H9 (cell line): Measurements from ENCODE around the gene PRSS50. TPM values are rescaled to one million over a fixed set of nuclear protein-coding genes. Genes with fewer than 3 reads are reported as not detected.

Experiments
- DNase-seq: peaks from one replicate; pipeline ENCODE4 v3.0.0-alpha.2; 2017
- H2AFZ ChIP-seq: one replicate; pipeline ENCODE4 v1.6.1; 2013; ENCODE audit warnings: mild to moderate bottlenecking, low read length, control low read depth, moderate library complexity
- H2AK5ac ChIP-seq: 2 replicates; pipeline ENCODE4 v1.6.1; 2013; ENCODE audit warnings: low read length, control low read depth, mixed read lengths; ENCODE audit not compliant: insufficient read length
- H2BK120ac ChIP-seq: one replicate; pipeline ENCODE4 v1.6.1; 2013; ENCODE audit warnings: low read depth, mild to moderate bottlenecking, low read length, control low read depth, inconsistent platforms; ENCODE audit not compliant: poor library complexity, severe bottlenecking
- H2BK12ac ChIP-seq: 2 replicates; pipeline ENCODE4 v1.6.1; 2013; ENCODE audit warnings: low read length, control low read depth, mixed read lengths, low read depth; ENCODE audit not compliant: insufficient read length
- H2BK15ac ChIP-seq: 2 replicates; pipeline ENCODE4 v1.6.1; 2013; ENCODE audit warnings: low read depth, low read length, control low read depth
- H2BK20ac ChIP-seq: one replicate; pipeline ENCODE4 v1.6.1; 2013; ENCODE audit warnings: low read depth, mild to moderate bottlenecking, low read length, control low read depth, inconsistent platforms; ENCODE audit not compliant: poor library complexity, severe bottlenecking
- H2BK5ac ChIP-seq: 2 replicates; pipeline ENCODE4 v1.6.1; 2013; ENCODE audit warnings: low read length, control low read depth, mixed read lengths; ENCODE audit not compliant: insufficient read length
- H3K14ac ChIP-seq: 2 replicates; pipeline ENCODE4 v1.6.1; 2013; ENCODE audit warnings: low read length, control low read depth; ENCODE audit not compliant: insufficient read depth
- H3K18ac ChIP-seq: 2 replicates; pipeline ENCODE4 v1.6.1; 2013; ENCODE audit warnings: low read depth, mild to moderate bottlenecking, mixed read lengths, low read length, control low read depth; ENCODE audit not compliant: insufficient read length
- H3K23ac ChIP-seq: 2 replicates; pipeline ENCODE4 v1.6.1; 2013; ENCODE audit warnings: low read length, control low read depth, mixed read lengths, low read depth; ENCODE audit not compliant: insufficient read length
- H3K23me2 ChIP-seq: 2 replicates; pipeline ENCODE4 v1.6.1; 2013; ENCODE audit warnings: low read depth, mild to moderate bottlenecking, mixed read lengths, low read length, control low read depth; ENCODE audit not compliant: insufficient read length, poor library complexity, severe bottlenecking
- H3K27ac ChIP-seq: 2 replicates; pipeline ENCODE4 v1.5.1; 2013; ENCODE audit warnings: low read length, control low read depth, mixed read lengths, low read depth; ENCODE audit not compliant: insufficient read length
- H3K27me3 ChIP-seq: 2 replicates; pipeline ENCODE4 v1.6.1; 2013; ENCODE audit warnings: low read length, control low read depth, inconsistent platforms; ENCODE audit not compliant: insufficient read depth
- H3K4ac ChIP-seq: 2 replicates; pipeline ENCODE4 v1.6.1; 2013; ENCODE audit warnings: low read depth, mild to moderate bottlenecking, control low read depth, inconsistent platforms, low read length, moderate library complexity
- H3K4me1 ChIP-seq: 2 replicates; pipeline ENCODE4 v1.6.1; 2013; ENCODE audit warnings: low read length, control low read depth, inconsistent platforms; ENCODE audit not compliant: insufficient read depth
- H3K4me2 ChIP-seq: 2 replicates; pipeline ENCODE4 v1.6.1; 2013; ENCODE audit warnings: low read length, control low read depth, mixed read lengths; ENCODE audit not compliant: insufficient read length, insufficient read depth
- H3K56ac ChIP-seq: 2 replicates; pipeline ENCODE4 v1.6.1; 2013; ENCODE audit warnings: low read depth, mild to moderate bottlenecking, mixed read lengths, low read length, control low read depth; ENCODE audit not compliant: insufficient read length
- H3K79me1 ChIP-seq: 2 replicates; pipeline ENCODE4 v1.6.1; 2013; ENCODE audit warnings: low read depth, mild to moderate bottlenecking, moderate library complexity, low read length, control low read depth, inconsistent platforms; ENCODE audit not compliant: insufficient read depth, poor library complexity, severe bottlenecking
- H3K79me2 ChIP-seq: 2 replicates; pipeline ENCODE4 v1.6.1; 2013; ENCODE audit warnings: low read length, control low read depth, inconsistent platforms; ENCODE audit not compliant: insufficient read depth
- H3K9ac ChIP-seq: 2 replicates; pipeline ENCODE4 v1.6.1; 2013; ENCODE audit warnings: low read length, control low read depth, mixed read lengths; ENCODE audit not compliant: insufficient read length; ENCODE audit errors: extremely low read depth
- H3K9me3 ChIP-seq: one replicate; pipeline ENCODE4 v1.6.1; 2013; ENCODE audit warnings: low read depth, low read length, inconsistent platforms; ENCODE audit not compliant: control insufficient read depth
- H3T11ph ChIP-seq: one replicate; pipeline ENCODE4 v1.6.1; 2013; ENCODE audit warnings: mild to moderate bottlenecking, low read length, control low read depth, inconsistent platforms
- H4K20me1 ChIP-seq: one replicate; pipeline ENCODE4 v1.6.1; 2013; ENCODE audit not compliant: control insufficient read depth, insufficient read length, insufficient read depth
- H4K5ac ChIP-seq: 2 replicates; pipeline ENCODE4 v1.6.1; 2013; ENCODE audit warnings: low read depth, mild to moderate bottlenecking, mixed read lengths, low read length, control low read depth; ENCODE audit not compliant: insufficient read length
- H4K8ac ChIP-seq: replicated peaks from 2 replicates; pipeline ENCODE4 v1.6.1; 2013; ENCODE audit warnings: low read length, control low read depth, mixed read lengths, low read depth; ENCODE audit not compliant: insufficient read length
- H4K91ac ChIP-seq: 2 replicates; pipeline ENCODE4 v1.6.1; 2013; ENCODE audit warnings: low read depth, mild to moderate bottlenecking, moderate library complexity, mixed read lengths, low read length, control low read depth; ENCODE audit not compliant: insufficient read length
- H3K27ac Mint-ChIP-seq, 3 experiments: 2 replicates in 2 of 3; 3 replicates in 1 of 3; pipeline ENCODE4 v1.8.0; 2020 to 2021; ENCODE audit warnings: mixed read lengths in 3 of 3, mild to moderate bottlenecking in 1 of 3, moderate library complexity in 1 of 3
- H3K27me3 Mint-ChIP-seq: 2 replicates; pipeline ENCODE4 v1.8.0; 2021; ENCODE audit warnings: low read depth, mild to moderate bottlenecking, moderate library complexity, mixed read lengths
- H3K36me3 Mint-ChIP-seq, 3 experiments: 2 replicates in 2 of 3; 3 replicates in 1 of 3; pipeline ENCODE4 v1.8.0; 2020 to 2021; ENCODE audit warnings: low read depth in 3 of 3, mixed read lengths in 3 of 3; ENCODE audit not compliant: insufficient read depth in 1 of 3
- H3K4me1 Mint-ChIP-seq, 2 experiments: 2 replicates each; pipeline ENCODE4 v1.8.0; 2020; ENCODE audit warnings: mixed read lengths in 2 of 2
- H3K4me3 Mint-ChIP-seq, 2 experiments: 2 replicates in 1 of 2; 3 replicates in 1 of 2; pipeline ENCODE4 v1.8.0; 2020 to 2021; ENCODE audit warnings: mild to moderate bottlenecking in 2 of 2, mixed read lengths in 2 of 2, moderate library complexity in 1 of 2
- H3K9me3 Mint-ChIP-seq, 2 experiments: 2 replicates in 1 of 2; 3 replicates in 1 of 2; pipeline ENCODE4 v1.8.0; 2020; ENCODE audit warnings: mild to moderate bottlenecking in 2 of 2, mixed read lengths in 2 of 2, moderate library complexity in 1 of 2
- CTCF ChIP-seq: fragments of 200-600 bp; sonication (generic); conservative IDR thresholded peaks from 3 replicates; pipeline ENCODE4 v1.8.0; 2021; ENCODE audit warnings: antibody characterized with exemption, mild to moderate bottlenecking
- WGBS: extraction: QIAGEN DNeasy Blood & Tissue Kit; methylation state at CpG from one replicate; pipeline ENCODE4 v1.1.7; 2013; ENCODE audit warnings: missing lambda C conversion rate, low lambda C conversion rate, mixed read lengths; ENCODE audit not compliant: insufficient read length; ENCODE audit errors: extremely low coverage; 5-methylcytosine and 5-hydroxymethylcytosine counted together
- total RNA-seq: library from RNA; stranded (reverse); gene quantifications from 2 replicates; pipeline ENCODE4 v1.2.1, GENCODE V29; 2021

PRSS50 gene
- total RNA-seq, 1 experiment from 2014 or later: 0.24 TPM

GRCh38 chr3:46708401-46709156, 9.1 kb downstream of the PRSS50 start:
- no peak overlapping the region for H3K4me3 Mint-ChIP-seq
- Histone ChIP-seq H2BK20ac (no peak overlapping the region), H3K23ac (no peak overlapping the region), H3K23me2 (no peaks in the 10 kb centered on the region), H2BK120ac (no peak overlapping the region), H4K91ac (no peak overlapping the region), H2BK15ac (no peak overlapping the region), H2AK5ac (no peak overlapping the region), H2BK5ac (no peak overlapping the region), H3K4ac (no peak overlapping the region), H4K20me1 (no peaks in the 10 kb centered on the region), H3K79me2 (no peaks in the 10 kb centered on the region), H3T11ph (no peak overlapping the region), H3K18ac (no peak overlapping the region), H3K79me1 (no peaks in the 10 kb centered on the region), H3K56ac (no peak overlapping the region), H3K4me1 (no peaks in the 10 kb centered on the region), H4K5ac (no peak overlapping the region), H3K9me3 (no peaks in the 10 kb centered on the region), H3K27me3 (peaks cover 2% of the 10 kb centered on the region; the same call in 1 of the 2 replicates), H3K4me2 (no peak overlapping the region), H3K9ac (no peak overlapping the region), H2BK12ac (no peak overlapping the region), H3K14ac (no peak overlapping the region; the same call in 1 of the 2 replicates), H4K8ac (no peak overlapping the region), H3K27ac (no peak overlapping the region), H2AFZ (no peak overlapping the region)
- no peak; the same call in 2 of the 3 replicates for TF ChIP-seq CTCF
- H3K4me1 Mint-ChIP-seq: peaks cover 11 to 15% of the 10 kb centered on the region in 2 experiments
- no peak for DNase-seq
- no peaks in the 10 kb centered on the region for H3K36me3 Mint-ChIP-seq
- WGBS: no CpG with 5 or more reads among the region's 11 CpGs
- H3K27me3 Mint-ChIP-seq: peaks cover 6% of the 10 kb centered on the region
- no peaks in the 10 kb centered on the region for H3K9me3 Mint-ChIP-seq
- no peak overlapping the region for H3K27ac Mint-ChIP-seq
